Hematopoietic multipotent progenitor cell (in vitro differentiated cells): ENCODE results near the gene CAV2. TPM values are rescaled to one million over a fixed set of nuclear protein-coding genes. Genes with fewer than 3 reads are reported as not detected.

Experiments
- DNase-seq, 3 donors: peaks; one replicate each; pipeline ENCODE4 v3.0.0-alpha.2; 2011 to 2015; ENCODE audit warnings: low read depth in 2 of 3, low spot score in 2 of 3
- total RNA-seq: library from RNA; depleted of rRNA; stranded (reverse); fragments of >200 nt; gene quantifications from one replicate; pipeline ENCODE4 v1.2.3, GENCODE V29; 2012

Gene CAV2
- total RNA-seq, 1 donor: 2.2 TPM

GRCh38 chr7:116522247-116522646, 22.7 kb downstream of the CAV2 start:
- DNase-seq: no peak

GRCh38 chr7:116524221-116524608, 24.7 kb downstream of the CAV2 start:
- DNase-seq: no peak

- peak in 2 of 3 donors; percentile 36 to 54 for DNase-seq
Observed at GRCh38 chr7:116524609-116525297, 25.2 kb downstream of the CAV2 start, which contains the start of gene CAV1. Gene CAV1 (plus strand): TSS chr7:116525036. CDS start chr7:116525063, 27 bp downstream.

- DNase-seq: peak in 1 of 3 donors; percentile 15
Observed at GRCh38 chr7:116525298-116525912, 25.9 kb downstream of the CAV2 start.

- peak in 2 of 3 donors; percentile 72 to 73 for DNase-seq
Observed at GRCh38 chr7:116525913-116526861, 26.6 kb downstream of the CAV2 start.

GRCh38 chr7:116526897-116527296, 27.4 kb downstream of the CAV2 start:
- no peak for DNase-seq

GRCh38 chr7:116527521-116527920, 28.0 kb downstream of the CAV2 start:
- DNase-seq: no peak

GRCh38 chr7:116528008-116528789, 28.7 kb downstream of the CAV2 start:
- no peak for DNase-seq

- no peak for DNase-seq
Observed at GRCh38 chr7:116529250-116529649, 29.7 kb downstream of the CAV2 start.

GRCh38 chr7:116530107-116530820, 30.7 kb downstream of the CAV2 start:
- DNase-seq: no peak

- DNase-seq: no peak
Observed at GRCh38 chr7:116532102-116532688, 32.7 kb downstream of the CAV2 start.

GRCh38 chr7:116534790-116535189, 35.3 kb downstream of the CAV2 start:
- DNase-seq: no peak

- DNase-seq: no peak
Observed at GRCh38 chr7:116535416-116535815, 35.9 kb downstream of the CAV2 start.

- DNase-seq: no peak
Observed at GRCh38 chr7:116538138-116538537, 38.6 kb downstream of the CAV2 start.

GRCh38 chr7:116539879-116540278, 40.3 kb downstream of the CAV2 start:
- DNase-seq: no peak

- no peak for DNase-seq
Observed at GRCh38 chr7:116540743-116541142, 41.2 kb downstream of the CAV2 start.

- DNase-seq: no peak
Observed at GRCh38 chr7:116541951-116542350, 42.4 kb downstream of the CAV2 start.

GRCh38 chr7:116542618-116543017, 43.1 kb downstream of the CAV2 start:
- no peak for DNase-seq

- no peak for DNase-seq
Observed at GRCh38 chr7:116543664-116544063, 44.1 kb downstream of the CAV2 start.
